ENCODE data around the gene GALM. TPM values are rescaled to one million over a fixed set of nuclear protein-coding genes. Genes with fewer than 3 reads are reported as not detected.

The GALM gene
- total and polyA plus RNA-seq, 4 donors = 6.7 to 17.4 (median 7.9) TPM

DNA sequence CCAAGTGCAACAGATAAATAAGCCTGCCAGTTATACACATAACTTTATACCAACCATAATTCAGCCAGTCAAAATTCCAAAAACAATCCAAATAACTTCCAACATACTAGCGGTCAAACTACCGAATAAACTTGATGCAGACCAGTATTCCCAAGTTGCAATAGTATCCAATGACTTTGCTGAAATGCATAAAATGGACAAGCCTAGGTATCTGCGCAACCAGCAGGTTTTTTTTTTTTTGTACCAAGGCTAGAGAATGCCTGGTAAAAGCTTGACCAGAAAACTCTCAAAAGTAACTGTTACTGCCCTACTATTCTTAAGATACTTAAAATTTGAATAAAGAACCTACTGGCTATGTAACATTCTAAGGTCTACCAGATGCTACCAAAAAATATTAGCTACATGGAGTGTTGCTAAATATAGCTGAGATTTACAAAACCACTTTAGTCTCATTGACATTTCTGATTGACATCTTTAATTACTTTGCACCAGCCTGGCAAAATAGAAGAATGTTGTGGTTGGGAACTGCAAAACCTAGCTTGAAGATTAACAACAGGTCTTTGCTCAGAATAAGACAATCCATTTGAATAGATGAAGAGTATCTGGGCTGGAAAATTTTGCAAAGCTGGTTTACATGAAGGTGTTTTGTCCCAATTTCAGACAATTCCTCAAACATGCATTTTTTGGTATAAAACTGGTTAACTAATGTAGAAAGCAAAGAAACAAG, 77.9 kb downstream of the GALM start:
- DNase-seq (ENCODE audit: low read depth in 4 of 6, low spot score in 6 of 6) = no peak
- Histone ChIP-seq H3K4me1 (ENCODE audit: control insufficient read depth, insufficient read depth, low read length) (peaks cover 6% of the 10 kb centered on the region), H3K4me3 (ENCODE audit: low read depth, low read length) (no peak overlapping the region), H3K36me3 (ENCODE audit: control insufficient read depth, insufficient read depth, low read length) (peaks cover 36% of the 10 kb centered on the region), H3K27me3 (ENCODE audit: control insufficient read depth, insufficient read depth, low read length) (no peaks in the 10 kb centered on the region), H3K27ac (ENCODE audit: low read depth, low read length) (no peak overlapping the region), H3K9me3 (ENCODE audit: control insufficient read depth, insufficient read depth, low read length) (peaks cover 2% of the 10 kb centered on the region)
- WGBS (ENCODE audit: insufficient coverage) = 83% methylated on average over 2 of the region's 3 CpGs

GRCh38 chr2:38744399-38744780, 78.5 kb downstream of the GALM start:
- Histone ChIP-seq H3K27me3 (ENCODE audit: control insufficient read depth, insufficient read depth, low read length) (no peaks in the 10 kb centered on the region), H3K36me3 (ENCODE audit: control insufficient read depth, insufficient read depth, low read length) (peaks cover 33% of the 10 kb centered on the region), H3K27ac (ENCODE audit: low read depth, low read length) (no peak overlapping the region), H3K9me3 (ENCODE audit: control insufficient read depth, insufficient read depth, low read length) (peaks cover 1% of the 10 kb centered on the region), H3K4me1 (ENCODE audit: control insufficient read depth, insufficient read depth, low read length) (peaks cover 6% of the 10 kb centered on the region), H3K4me3 (ENCODE audit: low read depth, low read length) (no peak overlapping the region)
- WGBS (ENCODE audit: insufficient coverage) = 76% methylated on average over 2 of the region's 2 CpGs
- DNase-seq (ENCODE audit: low read depth in 4 of 6, low spot score in 6 of 6) = no peak

- H3K27ac ChIP-seq (ENCODE audit: low read depth, low read length) = no peak overlapping the region
- peaks cover 6% of the 10 kb centered on the region for H3K4me1 ChIP-seq (ENCODE audit: control insufficient read depth, insufficient read depth, low read length)
- no peaks in the 10 kb centered on the region for H3K9me3 ChIP-seq (ENCODE audit: control insufficient read depth, insufficient read depth, low read length)
- no peaks in the 10 kb centered on the region for H3K27me3 ChIP-seq (ENCODE audit: control insufficient read depth, insufficient read depth, low read length)
- peaks cover 33% of the 10 kb centered on the region for H3K36me3 ChIP-seq (ENCODE audit: control insufficient read depth, insufficient read depth, low read length)
- DNase-seq (ENCODE audit: low read depth in 4 of 6, low spot score in 6 of 6) = no peak
- 93% methylated on average over 9 of the region's 9 CpGs for WGBS (ENCODE audit: insufficient coverage)
- H3K4me3 ChIP-seq (ENCODE audit: low read depth, low read length) = no peak overlapping the region
These were observed 79.4 kb downstream of the GALM start for GRCh38 chr2:38745267-38745666.

DNA sequence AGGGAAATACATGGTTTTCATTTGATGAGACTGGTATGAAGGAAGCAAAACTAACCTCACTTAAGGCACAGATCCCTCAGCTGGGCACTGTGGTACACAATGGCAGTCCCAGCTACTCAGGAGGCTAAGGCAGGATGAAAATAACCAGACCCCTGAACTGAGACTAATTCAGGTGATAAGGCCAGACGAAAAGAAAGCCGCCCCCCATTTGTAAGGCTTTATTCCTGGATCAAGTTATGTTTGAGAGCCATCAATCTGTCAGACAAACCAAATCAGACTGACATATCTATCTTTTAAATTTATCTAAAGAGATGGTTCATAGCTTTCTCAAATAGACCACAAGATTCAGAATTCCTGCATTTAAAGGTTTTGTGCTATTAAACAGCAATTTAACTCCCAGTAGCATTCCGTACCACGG, 81.1 kb downstream of the GALM start:
- Histone ChIP-seq H3K4me3 (ENCODE audit: low read depth, low read length) (no peak overlapping the region), H3K4me1 (ENCODE audit: control insufficient read depth, insufficient read depth, low read length) (peaks cover 9% of the 10 kb centered on the region), H3K27me3 (ENCODE audit: control insufficient read depth, insufficient read depth, low read length) (no peaks in the 10 kb centered on the region), H3K36me3 (ENCODE audit: control insufficient read depth, insufficient read depth, low read length) (peaks cover 30% of the 10 kb centered on the region), H3K9me3 (ENCODE audit: control insufficient read depth, insufficient read depth, low read length) (no peaks in the 10 kb centered on the region), H3K27ac (ENCODE audit: low read depth, low read length) (no peak overlapping the region)
- no peak for DNase-seq (ENCODE audit: low read depth in 4 of 6, low spot score in 6 of 6)
- WGBS (ENCODE audit: insufficient coverage) = no CpG with 5 or more reads among the region's 4 CpGs

GRCh38 chr2:38747819-38748218, 81.9 kb downstream of the GALM start:
- Histone ChIP-seq H3K27me3 (ENCODE audit: control insufficient read depth, insufficient read depth, low read length) (no peaks in the 10 kb centered on the region), H3K4me1 (ENCODE audit: control insufficient read depth, insufficient read depth, low read length) (peaks cover 9% of the 10 kb centered on the region), H3K27ac (ENCODE audit: low read depth, low read length) (no peak overlapping the region), H3K4me3 (ENCODE audit: low read depth, low read length) (no peak overlapping the region), H3K9me3 (ENCODE audit: control insufficient read depth, insufficient read depth, low read length) (no peaks in the 10 kb centered on the region), H3K36me3 (ENCODE audit: control insufficient read depth, insufficient read depth, low read length) (peaks cover 22% of the 10 kb centered on the region)
- no peak for DNase-seq (ENCODE audit: low read depth in 4 of 6, low spot score in 6 of 6)
- 95% methylated on average over 3 of the region's 5 CpGs for WGBS (ENCODE audit: insufficient coverage)

- no peak overlapping the region for H3K27ac ChIP-seq (ENCODE audit: low read depth, low read length)
- no peak for DNase-seq (ENCODE audit: low read depth in 4 of 6, low spot score in 6 of 6)
- peaks cover 22% of the 10 kb centered on the region for H3K36me3 ChIP-seq (ENCODE audit: control insufficient read depth, insufficient read depth, low read length)
- H3K27me3 ChIP-seq (ENCODE audit: control insufficient read depth, insufficient read depth, low read length) = no peaks in the 10 kb centered on the region
- H3K4me1 ChIP-seq (ENCODE audit: control insufficient read depth, insufficient read depth, low read length) = peaks cover 9% of the 10 kb centered on the region
- 96% methylated on average over 4 of the region's 9 CpGs for WGBS (ENCODE audit: insufficient coverage)
- H3K4me3 ChIP-seq (ENCODE audit: low read depth, low read length) = no peak overlapping the region
- H3K9me3 ChIP-seq (ENCODE audit: control insufficient read depth, insufficient read depth, low read length) = no peaks in the 10 kb centered on the region
These were observed 82.5 kb downstream of the GALM start for GRCh38 chr2:38748391-38748790.

GRCh38 chr2:38748943-38749804, 83.3 kb downstream of the GALM start:
- 70% methylated on average over 15 of the region's 26 CpGs for WGBS (ENCODE audit: insufficient coverage)
- no peak for DNase-seq (ENCODE audit: low read depth in 4 of 6, low spot score in 6 of 6)
- H3K27ac ChIP-seq (ENCODE audit: low read depth, low read length) = no peak overlapping the region
- no peaks in the 10 kb centered on the region for H3K9me3 ChIP-seq (ENCODE audit: control insufficient read depth, insufficient read depth, low read length)
- peak overlapping the region; percentile 98 for H3K4me3 ChIP-seq (ENCODE audit: low read depth, low read length)
- peaks cover 9% of the 10 kb centered on the region for H3K4me1 ChIP-seq (ENCODE audit: control insufficient read depth, insufficient read depth, low read length)
- H3K36me3 ChIP-seq (ENCODE audit: control insufficient read depth, insufficient read depth, low read length) = peaks cover 22% of the 10 kb centered on the region
- H3K27me3 ChIP-seq (ENCODE audit: control insufficient read depth, insufficient read depth, low read length) = no peaks in the 10 kb centered on the region

DNA sequence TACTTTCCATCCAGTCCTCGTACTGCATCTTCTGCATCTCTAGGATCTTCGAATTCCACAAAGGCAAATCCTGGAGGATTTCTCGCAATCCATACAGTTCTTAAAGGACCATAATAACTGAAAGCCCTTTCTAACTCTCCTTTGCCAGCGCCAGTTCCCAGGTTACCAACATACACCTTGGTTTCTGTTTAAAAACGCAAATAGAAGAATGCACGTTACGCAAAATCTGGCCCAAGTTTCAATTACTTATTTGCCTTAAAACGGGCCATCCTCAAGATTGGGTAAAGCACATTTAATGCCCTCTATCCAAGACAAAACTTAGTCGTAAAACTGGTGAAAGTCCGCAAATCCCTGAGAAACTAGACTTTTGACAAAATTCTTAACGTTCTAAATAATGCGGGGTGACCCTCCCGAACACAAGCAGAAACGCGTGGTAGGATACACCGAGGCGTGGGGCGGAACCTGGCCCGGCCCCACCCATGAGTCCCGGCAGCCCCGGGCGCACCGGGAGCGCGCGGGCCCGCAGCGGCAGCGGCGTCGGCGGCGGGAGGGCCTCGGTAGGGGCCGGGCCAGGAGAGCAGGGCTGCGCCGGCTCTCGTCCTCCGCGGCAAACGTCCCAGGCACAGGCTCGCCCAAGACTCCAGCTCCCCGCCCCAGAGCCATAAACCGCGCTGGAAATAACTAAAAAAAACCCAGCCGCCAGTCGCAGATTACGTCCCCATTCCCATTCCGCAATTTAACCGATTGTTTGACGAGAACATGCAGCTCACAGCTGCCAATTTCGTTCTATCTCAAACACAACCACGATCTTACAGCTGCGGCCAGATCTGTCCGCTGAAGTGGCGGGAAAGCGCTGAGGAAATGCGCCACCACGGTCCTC, 84.3 kb downstream of the GALM start:
- Histone ChIP-seq H3K4me1 (ENCODE audit: control insufficient read depth, insufficient read depth, low read length) (peaks cover 9% of the 10 kb centered on the region), H3K36me3 (ENCODE audit: control insufficient read depth, insufficient read depth, low read length) (peaks cover 19% of the 10 kb centered on the region), H3K9me3 (ENCODE audit: control insufficient read depth, insufficient read depth, low read length) (no peaks in the 10 kb centered on the region), H3K27me3 (ENCODE audit: control insufficient read depth, insufficient read depth, low read length) (no peaks in the 10 kb centered on the region), H3K4me3 (ENCODE audit: low read depth, low read length) (peak overlapping the region; percentile 98), H3K27ac (ENCODE audit: low read depth, low read length) (peak overlapping the region; percentile 100)
- WGBS (ENCODE audit: insufficient coverage) = 0% methylated on average over 59 of the region's 59 CpGs
- peak in 1 of 6 donors; percentile 11 for DNase-seq (ENCODE audit: low read depth in 4 of 6, low spot score in 6 of 6)

GRCh38 chr2:38750891-38751595, 85.1 kb downstream of the GALM start, which contains the start of gene SRSF7:
Gene SRSF7, minus strand, starts transcription at chr2:38751361. Its CDS starts 105 bp downstream, at chr2:38751256.
- Histone ChIP-seq H3K27ac (ENCODE audit: low read depth, low read length) (peak within 1 kb of the TSS; percentile 100), H3K27me3 (ENCODE audit: control insufficient read depth, insufficient read depth, low read length) (no peaks in the 10 kb centered on the region), H3K4me3 (ENCODE audit: low read depth, low read length) (peak within 1 kb of the TSS; percentile 98), H3K4me1 (ENCODE audit: control insufficient read depth, insufficient read depth, low read length) (peaks cover 9% of the 10 kb centered on the region), H3K36me3 (ENCODE audit: control insufficient read depth, insufficient read depth, low read length) (peaks cover 14% of the 10 kb centered on the region), H3K9me3 (ENCODE audit: control insufficient read depth, insufficient read depth, low read length) (no peaks in the 10 kb centered on the region)
- DNase-seq (ENCODE audit: low read depth in 4 of 6, low spot score in 6 of 6) = peak; percentile 99 to 100 (median 99)
- WGBS (ENCODE audit: insufficient coverage) = under 1% methylated on average over 67 of the region's 68 CpGs

All from spinal cord (tissue), 10 donors.